K562 (cell line): Measurements from ENCODE around the gene LAMA5. TPM values are rescaled to one million over a fixed set of nuclear protein-coding genes. Genes with fewer than 3 reads are reported as not detected.

ENCODE experiments used
- ARID1B ChIP-seq: fragments of 450-650 bp; IDR thresholded peaks from 2 replicates; pipeline ENCODE4 v1.6.1; 2016; ENCODE audit warnings: antibody characterized with exemption, mild to moderate bottlenecking, inconsistent platforms
- ELF4 ChIP-seq: fragments of 450-650 bp; formaldehyde crosslinking; IDR thresholded peaks from 2 replicates; pipeline ENCODE4 v1.4.0; 2022; ENCODE audit warnings: missing genetic modification characterization
- FOXA1 ChIP-seq: fragments of 450-650 bp; IDR thresholded peaks from 2 replicates; pipeline ENCODE4 v1.6.1; 2016; ENCODE audit warnings: mild to moderate bottlenecking, borderline replicate concordance
- GATAD2B ChIP-seq: fragments of 450-650 bp; IDR thresholded peaks from 2 replicates; pipeline ENCODE4 v1.6.1; 2017; ENCODE audit warnings: mild to moderate bottlenecking, borderline replicate concordance
- HMG20A ChIP-seq: fragments of 450-650 bp; formaldehyde crosslinking; conservative IDR thresholded peaks from 2 replicates; pipeline ENCODE4 v1.4.0; 2020; ENCODE audit warnings: mild to moderate bottlenecking, mixed read lengths
- HMGN3 ChIP-seq: IDR thresholded peaks from 2 replicates; pipeline ENCODE4 v1.6.1; 2011; ENCODE audit warnings: borderline replicate concordance, low read depth, mild to moderate bottlenecking, mixed read lengths, low read length; ENCODE audit not compliant: insufficient read length; ENCODE audit errors: extremely low read depth
- KLF6 ChIP-seq: fragments of 250-450 bp; sonication (Bioruptor Pico); IDR thresholded peaks from 2 replicates; pipeline ENCODE4 v1.4.0; 2020; ENCODE audit warnings: mild to moderate bottlenecking, moderate library complexity, borderline replicate concordance
- NFYB ChIP-seq: IDR thresholded peaks from 2 replicates; pipeline ENCODE4 v1.6.1; 2011; ENCODE audit warnings: mild to moderate bottlenecking, moderate library complexity; ENCODE audit not compliant: insufficient read length; ENCODE audit errors: extremely low read depth
- PRMT5 ChIP-seq: sonication (generic); formaldehyde crosslinking; IDR thresholded peaks from 2 replicates; pipeline ENCODE4 v1.5.0; 2020; ENCODE audit warnings: missing genetic modification reagents
- SAP30 ChIP-seq: fragments of 200-600 bp; sonication (generic); IDR thresholded peaks from 2 replicates; pipeline ENCODE4 v1.6.1; 2012; ENCODE audit warnings: borderline replicate concordance, low read depth, mild to moderate bottlenecking, moderate library complexity, low read length, control low read depth, inconsistent platforms; ENCODE audit not compliant: insufficient read depth, poor library complexity, severe bottlenecking
- STAT5B ChIP-seq: fragments of 250-450 bp; sonication (Bioruptor Pico); IDR thresholded peaks from 2 replicates; pipeline ENCODE4 v1.8.0; 2021; ENCODE audit warnings: mild to moderate bottlenecking, inconsistent platforms
- TARDBP ChIP-seq: fragments of 450-650 bp; IDR thresholded peaks from 2 replicates; pipeline ENCODE4 v1.6.1; 2016
- TOE1 ChIP-seq, 2 experiments: fragments of 450-650 bp in 1 of 2; sonication (generic) in 1 of 2; formaldehyde crosslinking in 1 of 2; IDR thresholded peaks; 2 replicates each; pipeline versions ENCODE4 v1.7.1 to v1.8.0; 2016 to 2022; ENCODE audit warnings: borderline replicate concordance in 2 of 2, mild to moderate bottlenecking in 2 of 2, antibody characterized with exemption in 1 of 2, inconsistent platforms in 1 of 2, low read depth in 1 of 2, missing genetic modification reagents in 1 of 2, moderate library complexity in 1 of 2
- TRIM28 ChIP-seq: fragments of 450-650 bp; IDR thresholded peaks from 2 replicates; pipeline ENCODE4 v1.6.1; 2017
- ZFX ChIP-seq: sonication (generic); formaldehyde crosslinking; IDR thresholded peaks from 2 replicates; pipeline ENCODE4 v1.8.0; 2022; ENCODE audit warnings: mild to moderate bottlenecking, missing genetic modification reagents, moderate library complexity
- ZNF274 ChIP-seq: IDR thresholded peaks from 2 replicates; pipeline ENCODE4 v1.6.1; 2011; ENCODE audit warnings: low read depth, mild to moderate bottlenecking, low read length, moderate library complexity, borderline replicate concordance
- ZNF707 ChIP-seq: fragments of 250-450 bp; sonication (Bioruptor Pico); conservative IDR thresholded peaks from 2 replicates; pipeline ENCODE4 v1.8.0; 2022; ENCODE audit warnings: inconsistent platforms, mild to moderate bottlenecking, moderate library complexity
- polyA plus RNA-seq, 8 experiments: library from polyadenylated mRNA; depleted of rRNA in 4 of 8; stranded (reverse) in 5 of 8; unstranded in 3 of 8; fragments of >200 nt; fragmentation: Nextera tagmentation in 2 of 8; fragmentation: Illumina TruSeq in 1 of 8; extraction: Ambion mirVana in 2 of 8; extraction: Trizol in 1 of 8; gene quantifications; 2 replicates each; pipeline versions ENCODE4 v1.2.1 to v1.2.3, GENCODE V29; 2011 to 2014; ENCODE audit warnings: inconsistent platforms in 1 of 8, missing spikeins in 1 of 8
- total RNA-seq, 7 experiments: library from RNA; depleted of rRNA in 6 of 7; stranded (reverse); fragments of >200 nt in 6 of 7; fragmentation: Illumina TruSeq in 2 of 7; extraction: Trizol in 2 of 7; gene quantifications; 2 replicates each; pipeline versions ENCODE4 v1.2.1 to v1.2.3, GENCODE V29; 2011 to 2021; ENCODE audit warnings: low replicate concordance in 1 of 7
- TF ChIP-seq, protein P1 (sequence below): sonication (generic); formaldehyde crosslinking; IDR thresholded peaks from 2 replicates; pipeline ENCODE4 v1.8.0; 2022; ENCODE audit warnings: mild to moderate bottlenecking, missing genetic modification reagents
- TF ChIP-seq, protein P2 (sequence below): sonication (generic); formaldehyde crosslinking; IDR thresholded peaks from 2 replicates; pipeline ENCODE4 v1.8.0; 2022; ENCODE audit warnings: mild to moderate bottlenecking, missing genetic modification reagents
- TF ChIP-seq, protein P3 (sequence below): sonication (generic); formaldehyde crosslinking; IDR thresholded peaks from 2 replicates; pipeline ENCODE4 v1.8.0; 2023; ENCODE audit warnings: mild to moderate bottlenecking, missing genetic modification reagents

LAMA5 gene
- total and polyA plus RNA-seq, 9 of the 15 experiments (the other 6 are each of a cell fraction or from before 2014, with no cell fraction given) = 0.31 to 101 (median 7.8) TPM

DNA sequence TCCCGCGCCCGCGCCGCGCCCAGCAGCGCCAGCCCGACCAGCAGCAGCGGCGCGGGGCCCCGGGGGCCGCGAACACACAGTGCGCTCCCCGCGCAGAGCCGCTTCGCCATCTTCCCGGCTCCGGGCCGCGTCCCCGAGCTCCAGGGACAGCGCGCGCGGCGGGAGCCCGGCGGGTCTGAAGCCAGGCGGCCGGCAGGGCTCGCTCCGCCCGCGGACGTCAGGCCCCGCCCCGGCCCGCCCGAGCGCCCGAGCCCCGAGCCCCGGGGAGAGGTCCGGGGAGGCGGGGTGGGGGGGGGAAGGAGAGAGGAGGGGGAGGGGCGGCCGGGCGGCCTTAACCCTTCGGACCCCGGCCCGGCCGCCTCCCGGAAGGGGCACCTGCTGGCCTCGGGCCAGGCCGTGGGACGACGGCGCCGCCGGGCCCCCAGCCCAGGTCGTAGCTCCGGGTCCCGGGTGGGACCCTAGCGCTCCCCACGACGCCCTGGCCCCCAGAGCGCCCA is at the start of gene LAMA5 (continued):
- TF ChIP-seq, protein P1, sequence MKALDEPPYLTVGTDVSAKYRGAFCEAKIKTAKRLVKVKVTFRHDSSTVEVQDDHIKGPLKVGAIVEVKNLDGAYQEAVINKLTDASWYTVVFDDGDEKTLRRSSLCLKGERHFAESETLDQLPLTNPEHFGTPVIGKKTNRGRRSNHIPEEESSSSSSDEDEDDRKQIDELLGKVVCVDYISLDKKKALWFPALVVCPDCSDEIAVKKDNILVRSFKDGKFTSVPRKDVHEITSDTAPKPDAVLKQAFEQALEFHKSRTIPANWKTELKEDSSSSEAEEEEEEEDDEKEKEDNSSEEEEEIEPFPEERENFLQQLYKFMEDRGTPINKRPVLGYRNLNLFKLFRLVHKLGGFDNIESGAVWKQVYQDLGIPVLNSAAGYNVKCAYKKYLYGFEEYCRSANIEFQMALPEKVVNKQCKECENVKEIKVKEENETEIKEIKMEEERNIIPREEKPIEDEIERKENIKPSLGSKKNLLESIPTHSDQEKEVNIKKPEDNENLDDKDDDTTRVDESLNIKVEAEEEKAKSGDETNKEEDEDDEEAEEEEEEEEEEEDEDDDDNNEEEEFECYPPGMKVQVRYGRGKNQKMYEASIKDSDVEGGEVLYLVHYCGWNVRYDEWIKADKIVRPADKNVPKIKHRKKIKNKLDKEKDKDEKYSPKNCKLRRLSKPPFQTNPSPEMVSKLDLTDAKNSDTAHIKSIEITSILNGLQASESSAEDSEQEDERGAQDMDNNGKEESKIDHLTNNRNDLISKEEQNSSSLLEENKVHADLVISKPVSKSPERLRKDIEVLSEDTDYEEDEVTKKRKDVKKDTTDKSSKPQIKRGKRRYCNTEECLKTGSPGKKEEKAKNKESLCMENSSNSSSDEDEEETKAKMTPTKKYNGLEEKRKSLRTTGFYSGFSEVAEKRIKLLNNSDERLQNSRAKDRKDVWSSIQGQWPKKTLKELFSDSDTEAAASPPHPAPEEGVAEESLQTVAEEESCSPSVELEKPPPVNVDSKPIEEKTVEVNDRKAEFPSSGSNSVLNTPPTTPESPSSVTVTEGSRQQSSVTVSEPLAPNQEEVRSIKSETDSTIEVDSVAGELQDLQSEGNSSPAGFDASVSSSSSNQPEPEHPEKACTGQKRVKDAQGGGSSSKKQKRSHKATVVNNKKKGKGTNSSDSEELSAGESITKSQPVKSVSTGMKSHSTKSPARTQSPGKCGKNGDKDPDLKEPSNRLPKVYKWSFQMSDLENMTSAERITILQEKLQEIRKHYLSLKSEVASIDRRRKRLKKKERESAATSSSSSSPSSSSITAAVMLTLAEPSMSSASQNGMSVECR = no peak
- TF ChIP-seq PRMT5 (CRISPR knock-in tag) (no peak), ZNF274 (no peak), ZNF707 (CRISPR knock-in tag) (no peak), SAP30 (no peak), ZFX (CRISPR knock-in tag) (no peak), STAT5B (CRISPR knock-in tag) (no peak), TARDBP (no peak), GATAD2B (peak; percentile 75; the same call in 1 of the 2 replicates), TRIM28 (no peak), KLF6 (CRISPR knock-in tag) (no peak), ELF4 (CRISPR knock-in tag) (no peak), FOXA1 (no peak), ARID1B (no peak), HMGN3 (no peak), NFYB (no peak), HMG20A (CRISPR knock-in tag) (no peak), TOE1 (IDR thresholded peaks at IDR 0.05; ENCODE audit: borderline replicate concordance) (no peak), TOE1 (CRISPR knock-in tag; IDR thresholded peaks at IDR 0.05; ENCODE audit: borderline replicate concordance, low read depth) (no peak)
- TF ChIP-seq, protein P2, sequence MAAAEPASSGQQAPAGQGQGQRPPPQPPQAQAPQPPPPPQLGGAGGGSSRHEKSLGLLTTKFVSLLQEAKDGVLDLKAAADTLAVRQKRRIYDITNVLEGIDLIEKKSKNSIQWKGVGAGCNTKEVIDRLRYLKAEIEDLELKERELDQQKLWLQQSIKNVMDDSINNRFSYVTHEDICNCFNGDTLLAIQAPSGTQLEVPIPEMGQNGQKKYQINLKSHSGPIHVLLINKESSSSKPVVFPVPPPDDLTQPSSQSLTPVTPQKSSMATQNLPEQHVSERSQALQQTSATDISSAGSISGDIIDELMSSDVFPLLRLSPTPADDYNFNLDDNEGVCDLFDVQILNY = no peak
- TF ChIP-seq, protein P3, sequence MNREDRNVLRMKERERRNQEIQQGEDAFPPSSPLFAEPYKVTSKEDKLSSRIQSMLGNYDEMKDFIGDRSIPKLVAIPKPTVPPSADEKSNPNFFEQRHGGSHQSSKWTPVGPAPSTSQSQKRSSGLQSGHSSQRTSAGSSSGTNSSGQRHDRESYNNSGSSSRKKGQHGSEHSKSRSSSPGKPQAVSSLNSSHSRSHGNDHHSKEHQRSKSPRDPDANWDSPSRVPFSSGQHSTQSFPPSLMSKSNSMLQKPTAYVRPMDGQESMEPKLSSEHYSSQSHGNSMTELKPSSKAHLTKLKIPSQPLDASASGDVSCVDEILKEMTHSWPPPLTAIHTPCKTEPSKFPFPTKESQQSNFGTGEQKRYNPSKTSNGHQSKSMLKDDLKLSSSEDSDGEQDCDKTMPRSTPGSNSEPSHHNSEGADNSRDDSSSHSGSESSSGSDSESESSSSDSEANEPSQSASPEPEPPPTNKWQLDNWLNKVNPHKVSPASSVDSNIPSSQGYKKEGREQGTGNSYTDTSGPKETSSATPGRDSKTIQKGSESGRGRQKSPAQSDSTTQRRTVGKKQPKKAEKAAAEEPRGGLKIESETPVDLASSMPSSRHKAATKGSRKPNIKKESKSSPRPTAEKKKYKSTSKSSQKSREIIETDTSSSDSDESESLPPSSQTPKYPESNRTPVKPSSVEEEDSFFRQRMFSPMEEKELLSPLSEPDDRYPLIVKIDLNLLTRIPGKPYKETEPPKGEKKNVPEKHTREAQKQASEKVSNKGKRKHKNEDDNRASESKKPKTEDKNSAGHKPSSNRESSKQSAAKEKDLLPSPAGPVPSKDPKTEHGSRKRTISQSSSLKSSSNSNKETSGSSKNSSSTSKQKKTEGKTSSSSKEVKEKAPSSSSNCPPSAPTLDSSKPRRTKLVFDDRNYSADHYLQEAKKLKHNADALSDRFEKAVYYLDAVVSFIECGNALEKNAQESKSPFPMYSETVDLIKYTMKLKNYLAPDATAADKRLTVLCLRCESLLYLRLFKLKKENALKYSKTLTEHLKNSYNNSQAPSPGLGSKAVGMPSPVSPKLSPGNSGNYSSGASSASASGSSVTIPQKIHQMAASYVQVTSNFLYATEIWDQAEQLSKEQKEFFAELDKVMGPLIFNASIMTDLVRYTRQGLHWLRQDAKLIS (CRISPR knock-in tag) = no peak
